Ascending aorta (tissue), 2 donors: Measurements from ENCODE around the gene SIRPG. TPM values are rescaled to one million over a fixed set of nuclear protein-coding genes. Genes with fewer than 3 reads are reported as not detected.

Experiments used
- DNase-seq, 2 donors: peaks; one replicate each; pipeline ENCODE4 v3.0.0-alpha.2; 2019; ENCODE audit warnings: low spot score in 2 of 2
- H3K27ac ChIP-seq, 2 donors: fragments of 200-600 bp; sonication (generic); one replicate each; pipeline ENCODE4 v1.5.1; 2016 to 2017; ENCODE audit warnings: mild to moderate bottlenecking in 1 of 2
- H3K27me3 ChIP-seq: fragments of 200-600 bp; sonication (generic); one replicate; pipeline ENCODE4 v1.5.1; 2017
- H3K36me3 ChIP-seq, 2 donors: fragments of 200-600 bp; sonication (generic); one replicate each; pipeline ENCODE4 v1.5.1; 2016
- H3K4me1 ChIP-seq, 2 donors: fragments of 200-600 bp; sonication (generic); one replicate each; pipeline ENCODE4 v1.5.1; 2016 to 2017; ENCODE audit warnings: mild to moderate bottlenecking in 1 of 2
- H3K4me3 ChIP-seq, 2 donors: fragments of 200-600 bp; sonication (generic); one replicate each; pipeline ENCODE4 v1.5.1; 2016 to 2017; ENCODE audit warnings: mild to moderate bottlenecking in 1 of 2
- H3K9me3 ChIP-seq, 2 donors: fragments of 200-600 bp; sonication (generic); one replicate each; pipeline ENCODE4 v1.5.1; 2016
- intact Hi-C: fragments of 100-400 bp; cut with DNase I; formaldehyde crosslinking; loops from one replicate; pipeline ENCODE4 v1.15.1; 2023
- total RNA-seq: library from RNA; depleted of rRNA; stranded (reverse); fragments of >200 nt; gene quantifications from one replicate; pipeline ENCODE4 v1.1.0, GENCODE V29; 2016
- TF ChIP-seq, protein P1 (sequence below), 3 experiments: fragments of 200-600 bp in 2 of 3; fragments of 450-650 bp in 1 of 3; sonication (generic) in 2 of 3; IDR thresholded peaks; one replicate each; pipeline ENCODE4 v1.5.1; 2016 to 2019; ENCODE audit warnings: antibody characterized with exemption in 3 of 3, mild to moderate bottlenecking in 1 of 3, moderate library complexity in 1 of 3

The SIRPG gene
- total RNA-seq, 1 donor from 2014 or later, result not detected

DNA sequence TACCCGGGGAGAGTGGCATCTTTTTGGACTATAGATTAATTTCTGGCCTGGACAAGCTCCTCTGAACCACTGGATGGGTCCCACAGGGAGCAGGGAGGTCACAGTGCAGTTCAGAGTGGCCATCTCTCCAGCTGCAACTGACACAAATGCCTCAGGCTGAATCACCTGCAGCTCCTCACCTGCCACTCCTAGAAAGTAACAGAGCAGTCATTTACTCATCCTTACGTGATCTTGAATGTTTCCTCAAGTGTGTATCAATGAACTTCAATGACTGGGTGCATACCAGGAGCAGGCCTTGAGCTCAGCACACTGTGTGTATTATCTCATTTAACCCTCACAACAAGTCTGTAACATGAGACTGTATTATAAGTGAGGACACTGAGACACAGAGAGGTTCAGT is 40.0 kb upstream of the SIRPG start:
- no peak for DNase-seq

DNA sequence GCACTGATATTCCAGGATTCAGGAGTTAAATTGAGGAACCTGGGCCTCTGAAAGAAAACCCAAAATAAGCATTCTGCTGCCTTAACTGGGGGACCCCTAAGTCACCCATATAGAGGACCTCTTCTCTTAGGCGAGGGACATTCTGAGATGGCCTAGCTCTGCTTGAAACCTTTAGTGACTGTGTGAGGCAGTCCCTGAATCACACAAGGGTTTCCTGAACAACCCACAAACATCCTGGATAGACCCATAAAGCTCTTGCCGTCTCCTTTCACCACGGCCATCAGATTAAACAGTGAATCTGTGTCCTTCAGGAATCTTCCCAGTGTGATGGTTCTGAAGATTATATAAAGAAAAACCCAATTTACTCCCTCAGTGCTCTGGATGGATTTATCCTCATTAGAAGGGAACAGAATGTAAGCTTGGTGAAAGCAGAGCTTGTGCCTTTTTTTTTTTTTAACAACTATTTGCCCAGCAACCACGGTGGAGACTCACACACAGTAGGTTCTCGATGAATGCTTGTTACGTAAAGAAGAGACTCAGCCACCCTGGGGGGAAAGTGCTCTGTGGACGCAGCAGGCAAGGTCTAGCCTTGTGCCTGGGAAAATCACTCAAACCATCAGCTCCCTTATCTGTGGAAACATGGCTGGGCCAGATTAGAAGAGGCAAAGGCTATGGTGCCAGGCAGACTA is 39.1 kb upstream of the SIRPG start:
- Histone ChIP-seq H3K4me1 (no peaks in the 10 kb centered on the region), H3K9me3 (no peaks in the 10 kb centered on the region), H3K36me3 (no peaks in the 10 kb centered on the region), H3K27ac (no peak overlapping the region), H3K4me3 (no peak overlapping the region), H3K27me3 (no peaks in the 10 kb centered on the region)
- TF ChIP-seq, protein P1, sequence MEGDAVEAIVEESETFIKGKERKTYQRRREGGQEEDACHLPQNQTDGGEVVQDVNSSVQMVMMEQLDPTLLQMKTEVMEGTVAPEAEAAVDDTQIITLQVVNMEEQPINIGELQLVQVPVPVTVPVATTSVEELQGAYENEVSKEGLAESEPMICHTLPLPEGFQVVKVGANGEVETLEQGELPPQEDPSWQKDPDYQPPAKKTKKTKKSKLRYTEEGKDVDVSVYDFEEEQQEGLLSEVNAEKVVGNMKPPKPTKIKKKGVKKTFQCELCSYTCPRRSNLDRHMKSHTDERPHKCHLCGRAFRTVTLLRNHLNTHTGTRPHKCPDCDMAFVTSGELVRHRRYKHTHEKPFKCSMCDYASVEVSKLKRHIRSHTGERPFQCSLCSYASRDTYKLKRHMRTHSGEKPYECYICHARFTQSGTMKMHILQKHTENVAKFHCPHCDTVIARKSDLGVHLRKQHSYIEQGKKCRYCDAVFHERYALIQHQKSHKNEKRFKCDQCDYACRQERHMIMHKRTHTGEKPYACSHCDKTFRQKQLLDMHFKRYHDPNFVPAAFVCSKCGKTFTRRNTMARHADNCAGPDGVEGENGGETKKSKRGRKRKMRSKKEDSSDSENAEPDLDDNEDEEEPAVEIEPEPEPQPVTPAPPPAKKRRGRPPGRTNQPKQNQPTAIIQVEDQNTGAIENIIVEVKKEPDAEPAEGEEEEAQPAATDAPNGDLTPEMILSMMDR (IDR thresholded peaks at IDR 0.05), result no peak
- DNase-seq, result no peak
- intact Hi-C loops, result no loop called here

More for the DNA sequence above, 40.0 kb upstream of the SIRPG start:
- Histone ChIP-seq H3K27ac (no peak overlapping the region), H3K4me3 (no peak overlapping the region), H3K9me3 (no peaks in the 10 kb centered on the region), H3K36me3 (no peaks in the 10 kb centered on the region), H3K27me3 (no peaks in the 10 kb centered on the region), H3K4me1 (no peaks in the 10 kb centered on the region)
- TF ChIP-seq, protein P1 (IDR thresholded peaks at IDR 0.05), result no peak
- intact Hi-C loops, result no loop called here

DNA sequence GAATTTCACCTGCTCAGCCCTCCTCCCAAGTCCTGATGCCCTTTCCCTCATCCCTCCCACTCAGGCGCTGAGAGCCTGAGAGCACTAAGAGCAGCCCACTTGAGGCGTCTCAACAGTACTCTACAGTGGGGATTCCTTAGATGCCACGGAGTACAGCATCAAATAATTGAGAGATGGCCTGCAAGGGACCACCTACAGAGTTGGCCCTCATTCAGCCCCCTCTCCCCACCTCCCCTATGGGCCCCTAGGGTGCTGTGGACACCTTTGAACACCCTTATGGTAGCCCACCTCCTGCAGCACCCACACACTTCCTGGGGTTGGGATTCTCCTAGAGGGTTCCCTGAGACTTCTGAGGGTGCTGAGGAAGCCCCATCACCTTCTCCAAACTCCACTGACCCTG is 37.1 kb upstream of the SIRPG start:
- DNase-seq, result no peak
- Histone ChIP-seq H3K27me3 (no peaks in the 10 kb centered on the region), H3K9me3 (no peaks in the 10 kb centered on the region), H3K4me1 (no peaks in the 10 kb centered on the region), H3K36me3 (no peaks in the 10 kb centered on the region), H3K27ac (no peak overlapping the region), H3K4me3 (no peak overlapping the region)
- TF ChIP-seq, protein P1 (IDR thresholded peaks at IDR 0.05), result no peak
- intact Hi-C loops, result no loop called here

DNA sequence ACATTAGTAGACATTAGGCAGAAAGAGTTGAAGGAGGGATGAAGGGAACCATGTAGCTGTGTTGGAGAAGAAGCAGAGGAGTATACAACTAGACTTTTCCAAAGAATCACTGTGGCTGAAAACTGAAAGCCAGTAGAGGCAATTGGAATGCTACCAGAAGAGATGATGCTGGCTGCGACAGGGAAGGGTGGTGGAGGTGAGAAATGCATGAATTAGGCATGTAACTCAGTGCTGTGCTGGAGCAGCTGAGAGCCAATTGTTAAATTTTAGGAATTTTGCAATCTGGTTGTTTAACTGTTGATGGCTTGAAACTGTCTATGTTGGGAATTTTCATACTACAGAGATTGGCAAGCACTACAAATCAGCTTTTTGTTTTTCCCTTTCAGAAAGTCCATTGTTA is 35.8 kb upstream of the SIRPG start:
- no peaks in the 10 kb centered on the region for H3K9me3 ChIP-seq
- no peaks in the 10 kb centered on the region for H3K27me3 ChIP-seq
- intact Hi-C loops, result no loop called here
- H3K4me1 ChIP-seq, result no peaks in the 10 kb centered on the region
- no peak overlapping the region for H3K4me3 ChIP-seq
- TF ChIP-seq, protein P1 (IDR thresholded peaks at IDR 0.05), result no peak
- H3K36me3 ChIP-seq, result no peaks in the 10 kb centered on the region
- H3K27ac ChIP-seq, result no peak overlapping the region
- no peak for DNase-seq

DNA sequence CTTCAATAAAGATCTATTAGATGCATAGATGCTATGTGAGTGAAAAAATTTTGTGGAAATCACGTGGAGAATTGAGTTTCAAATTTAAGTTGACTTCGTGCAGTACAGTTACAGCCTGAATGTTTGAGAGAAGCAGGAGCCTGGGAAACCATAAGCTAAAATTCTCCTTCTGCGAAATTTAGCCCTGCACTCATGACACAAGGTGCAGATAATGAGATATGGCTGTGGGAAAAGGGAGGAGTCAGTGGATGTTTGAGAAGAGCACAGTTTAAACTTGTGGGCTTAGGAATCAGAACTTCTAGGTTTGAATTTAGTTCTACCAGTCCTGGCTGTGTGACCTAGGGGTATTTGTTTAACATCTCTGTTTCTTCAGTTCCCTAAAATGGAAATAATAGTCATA is 32.1 kb upstream of the SIRPG start:
- Histone ChIP-seq H3K27ac (no peak overlapping the region), H3K4me3 (no peak overlapping the region), H3K4me1 (no peaks in the 10 kb centered on the region), H3K9me3 (no peaks in the 10 kb centered on the region), H3K27me3 (no peaks in the 10 kb centered on the region), H3K36me3 (no peaks in the 10 kb centered on the region)
- intact Hi-C loops, result no loop called here
- TF ChIP-seq, protein P1 (IDR thresholded peaks at IDR 0.05), result no peak
- no peak for DNase-seq
